CD8-positive, alpha-beta memory T cell (primary cell): ENCODE results near the gene ATF7IP. TPM values are rescaled to one million over a fixed set of nuclear protein-coding genes. Genes with fewer than 3 reads are reported as not detected.

Source experiments
- CTCF ChIA-PET: fragments of 350-600 bp; sonication (Branson Sonifier 250); formaldehyde crosslinking; loops from one replicate; lab custom pipeline; 2021; ENCODE audit warnings: antibody characterized with exemption; lab: Charles Lee
- POLR2A ChIA-PET: fragments of 350-600 bp; sonication (Branson Sonifier 250); formaldehyde crosslinking; loops from one replicate; lab custom pipeline; 2021; ENCODE audit warnings: antibody characterized with exemption; lab: Charles Lee
- DNase-seq, 5 donors: peaks; one replicate each; pipeline versions ENCODE4 v3.0.0 to v3.0.0-alpha.2; 2020 to 2022; ENCODE audit warnings: mixed read lengths in 1 of 5
- H3K27ac ChIP-seq: one replicate; pipeline ENCODE4 v1.7.0; 2013; ENCODE audit warnings: low read depth, mild to moderate bottlenecking, low read length, moderate library complexity
- H3K27me3 ChIP-seq: 2 replicates; pipeline ENCODE4 v1.7.0; 2013; ENCODE audit warnings: low read length, mild to moderate bottlenecking; ENCODE audit not compliant: insufficient read depth, poor library complexity, severe bottlenecking
- H3K36me3 ChIP-seq: 2 replicates; pipeline ENCODE4 v1.7.0; 2013; ENCODE audit warnings: mild to moderate bottlenecking, low read length, moderate library complexity; ENCODE audit not compliant: insufficient read depth
- H3K4me1 ChIP-seq: 2 replicates; pipeline ENCODE4 v1.7.0; 2013; ENCODE audit warnings: mild to moderate bottlenecking, low read length, moderate library complexity; ENCODE audit not compliant: insufficient read depth
- H3K4me3 ChIP-seq: 2 replicates; pipeline ENCODE4 v1.7.0; 2013; ENCODE audit warnings: mild to moderate bottlenecking, low read length
- H3K9me3 ChIP-seq: 2 replicates; pipeline ENCODE4 v1.7.0; 2013; ENCODE audit warnings: mild to moderate bottlenecking, low read length
- H3K27ac Mint-ChIP-seq, 8 donors: one replicate each; pipeline ENCODE4 v1.8.0; 2020 to 2021; ENCODE audit warnings: mixed read lengths in 8 of 8, mild to moderate bottlenecking in 6 of 8, inconsistent platforms in 3 of 8, moderate library complexity in 3 of 8
- H3K27me3 Mint-ChIP-seq, 2 donors: one replicate each; pipeline ENCODE4 v1.8.0; 2020 to 2021; ENCODE audit warnings: mixed read lengths in 2 of 2, mild to moderate bottlenecking in 1 of 2, moderate library complexity in 1 of 2
- H3K36me3 Mint-ChIP-seq, 3 donors: one replicate each; pipeline ENCODE4 v1.8.0; 2020 to 2021; ENCODE audit warnings: mixed read lengths in 3 of 3, inconsistent platforms in 1 of 3, mild to moderate bottlenecking in 1 of 3
- H3K4me1 Mint-ChIP-seq, 3 donors: one replicate each; pipeline ENCODE4 v1.8.0; 2020 to 2021; ENCODE audit warnings: mixed read lengths in 3 of 3, inconsistent platforms in 1 of 3, mild to moderate bottlenecking in 1 of 3
- H3K4me3 Mint-ChIP-seq, 7 donors: one replicate each; pipeline ENCODE4 v1.8.0; 2020 to 2021; ENCODE audit warnings: mixed read lengths in 7 of 7, mild to moderate bottlenecking in 6 of 7, moderate library complexity in 4 of 7, inconsistent platforms in 2 of 7
- H3K9me3 Mint-ChIP-seq, 5 donors: one replicate each; pipeline ENCODE4 v1.8.0; 2020 to 2022; ENCODE audit warnings: mixed read lengths in 5 of 5, mild to moderate bottlenecking in 3 of 5, moderate library complexity in 2 of 5, inconsistent platforms in 1 of 5
- polyA plus RNA-seq: library from polyadenylated mRNA; unstranded; fragments of 300-500 nt; fragmentation: Illumina TruSeq; gene quantifications from one replicate; pipeline ENCODE4 v1.2.3, GENCODE V29; 2021
- total RNA-seq, 2 experiments: library from RNA; stranded (reverse); gene quantifications; one replicate each; pipeline ENCODE4 v1.2.3, GENCODE V29; 2021

ATF7IP gene
- total and polyA plus RNA-seq, 3 experiments from 2014 or later = 80.6 to 94.4 (median 84.4) TPM

GRCh38 chr12:14505626-14506596 lies 140.4 kb downstream of the ATF7IP start:
- Histone ChIP-seq H3K27ac (no peak overlapping the region), H3K4me3 (no peak overlapping the region), H3K9me3 (no peaks in the 10 kb centered on the region), H3K36me3 (no peaks in the 10 kb centered on the region), H3K27me3 (no peaks in the 10 kb centered on the region), H3K4me1 (no peaks in the 10 kb centered on the region)
- no peak for DNase-seq
- Mint-ChIP-seq H3K4me1 (peaks cover 0 to 12% (median 7%) of the 10 kb centered on the region in 3 donors), H3K27ac (peak overlapping the region in 4 of 8 donors; percentile 8 to 93 (median 40)), H3K27me3 (no peaks in the 10 kb centered on the region), H3K9me3 (no peaks in the 10 kb centered on the region), H3K36me3 (peaks cover 0 to 40% (median 0%) of the 10 kb centered on the region in 3 donors), H3K4me3 (no peak overlapping the region)
- CTCF ChIA-PET = no interaction called here
- POLR2A ChIA-PET = no interaction called here

- DNase-seq = no peak
- Mint-ChIP-seq H3K36me3 (peaks cover 0 to 3% (median 2%) of the 10 kb centered on the region in 3 donors), H3K27me3 (peaks cover 3 to 4% of the 10 kb centered on the region in 2 donors), H3K27ac (peak overlapping the region in 1 of 8 donors; percentile 11), H3K4me3 (no peak overlapping the region), H3K9me3 (no peaks in the 10 kb centered on the region), H3K4me1 (peaks cover 0 to 1% (median 0%) of the 10 kb centered on the region in 3 donors)
- H3K9me3 ChIP-seq = no peaks in the 10 kb centered on the region
- CTCF ChIA-PET = interaction anchor here (1.0 kb wide), 1 partner anchor 273 kb away, joined by 3 read pairs; no protein-coding TSS in a partner anchor
- no peak overlapping the region for H3K4me3 ChIP-seq
- H3K36me3 ChIP-seq = no peaks in the 10 kb centered on the region
- H3K27me3 ChIP-seq = no peaks in the 10 kb centered on the region
- H3K27ac ChIP-seq = no peak overlapping the region
- H3K4me1 ChIP-seq = no peaks in the 10 kb centered on the region
- POLR2A ChIA-PET = no interaction called here
Observed at GRCh38 chr12:14510574-14510973, 145.1 kb downstream of the ATF7IP start.

GRCh38 chr12:14514154-14514842 lies 148.8 kb downstream of the ATF7IP start:
- DNase-seq = no peak
- POLR2A ChIA-PET = no interaction called here
- H3K27me3 ChIP-seq = no peaks in the 10 kb centered on the region
- Mint-ChIP-seq H3K9me3 (peaks cover 0 to 4% (median 0%) of the 10 kb centered on the region in 5 donors), H3K4me3 (no peak overlapping the region), H3K27ac (peak overlapping the region in 1 of 8 donors; percentile 74), H3K4me1 (no peaks in the 10 kb centered on the region), H3K36me3 (peaks cover 0 to 8% (median 0%) of the 10 kb centered on the region in 3 donors), H3K27me3 (peaks cover 6 to 11% of the 10 kb centered on the region in 2 donors)
- no peaks in the 10 kb centered on the region for H3K36me3 ChIP-seq
- H3K4me3 ChIP-seq = no peak overlapping the region
- no peaks in the 10 kb centered on the region for H3K4me1 ChIP-seq
- no peaks in the 10 kb centered on the region for H3K9me3 ChIP-seq
- CTCF ChIA-PET = no interaction called here
- H3K27ac ChIP-seq = no peak overlapping the region

- H3K4me1 Mint-ChIP-seq = no peaks in the 10 kb centered on the region
Observed at GRCh38 chr12:14514946-14515345, 149.5 kb downstream of the ATF7IP start.

GRCh38 chr12:14521822-14522221 lies 156.3 kb downstream of the ATF7IP start:
- CTCF ChIA-PET = no interaction called here

More at GRCh38 chr12:14514946-14515345, 149.5 kb downstream of the ATF7IP start:
- Mint-ChIP-seq H3K4me3 (no peak overlapping the region), H3K36me3 (peaks cover 0 to 8% (median 0%) of the 10 kb centered on the region in 3 donors), H3K9me3 (peaks cover 4 to 8% (median 5%) of the 10 kb centered on the region in 5 donors), H3K27ac (no peak overlapping the region), H3K27me3 (peaks cover 6 to 11% of the 10 kb centered on the region in 2 donors)
- no peak overlapping the region for H3K4me3 ChIP-seq
- H3K36me3 ChIP-seq = no peaks in the 10 kb centered on the region
- ChIA-PET CTCF (no interaction called here), POLR2A (no interaction called here)
- H3K9me3 ChIP-seq = no peaks in the 10 kb centered on the region
- H3K4me1 ChIP-seq = no peaks in the 10 kb centered on the region
- no peak overlapping the region for H3K27ac ChIP-seq
- no peaks in the 10 kb centered on the region for H3K27me3 ChIP-seq
- no peak for DNase-seq

GRCh38 chr12:14525964-14526363 lies 160.5 kb downstream of the ATF7IP start:
- no peaks in the 10 kb centered on the region for H3K36me3 ChIP-seq
- Mint-ChIP-seq H3K27ac (no peak overlapping the region), H3K4me1 (no peaks in the 10 kb centered on the region), H3K27me3 (peaks cover 17 to 29% of the 10 kb centered on the region in 2 donors), H3K36me3 (peaks cover 2 to 35% (median 5%) of the 10 kb centered on the region in 3 donors), H3K9me3 (peaks cover 30 to 42% (median 40%) of the 10 kb centered on the region in 5 donors), H3K4me3 (no peak overlapping the region)
- no peaks in the 10 kb centered on the region for H3K27me3 ChIP-seq
- H3K9me3 ChIP-seq = peaks cover 5% of the 10 kb centered on the region
- CTCF ChIA-PET = no interaction called here
- no peak overlapping the region for H3K4me3 ChIP-seq
- no peak for DNase-seq
- H3K4me1 ChIP-seq = no peaks in the 10 kb centered on the region
- POLR2A ChIA-PET = no interaction called here
- H3K27ac ChIP-seq = no peak overlapping the region

More at GRCh38 chr12:14521822-14522221, 156.3 kb downstream of the ATF7IP start:
- H3K4me1 ChIP-seq = no peaks in the 10 kb centered on the region
- Mint-ChIP-seq H3K4me1 (no peaks in the 10 kb centered on the region), H3K27ac (no peak overlapping the region), H3K36me3 (peaks cover 2 to 38% (median 5%) of the 10 kb centered on the region in 3 donors), H3K9me3 (peaks cover 42 to 56% (median 53%) of the 10 kb centered on the region in 5 donors), H3K27me3 (peaks cover 16 to 33% of the 10 kb centered on the region in 2 donors), H3K4me3 (no peak overlapping the region)
- no peak overlapping the region for H3K27ac ChIP-seq
- DNase-seq = no peak
- no peaks in the 10 kb centered on the region for H3K36me3 ChIP-seq
- no peaks in the 10 kb centered on the region for H3K27me3 ChIP-seq
- POLR2A ChIA-PET = no interaction called here
- no peak overlapping the region for H3K4me3 ChIP-seq
- peaks cover 7% of the 10 kb centered on the region for H3K9me3 ChIP-seq

- Mint-ChIP-seq H3K4me3 (no peak overlapping the region), H3K27ac (peak overlapping the region in 1 of 8 donors; percentile 11), H3K36me3 (no peaks in the 10 kb centered on the region), H3K27me3 (peaks cover 1 to 5% of the 10 kb centered on the region in 2 donors), H3K4me1 (no peaks in the 10 kb centered on the region), H3K9me3 (no peaks in the 10 kb centered on the region)
- H3K27me3 ChIP-seq = no peaks in the 10 kb centered on the region
- CTCF ChIA-PET = no interaction called here
- H3K4me3 ChIP-seq = no peak overlapping the region
- no peak overlapping the region for H3K27ac ChIP-seq
- no peaks in the 10 kb centered on the region for H3K9me3 ChIP-seq
- no peaks in the 10 kb centered on the region for H3K4me1 ChIP-seq
- no peaks in the 10 kb centered on the region for H3K36me3 ChIP-seq
- DNase-seq = no peak
- POLR2A ChIA-PET = no interaction called here
Observed at GRCh38 chr12:14532152-14532551, 166.7 kb downstream of the ATF7IP start.
